ENCODE data around the gene NDST4. TPM values are rescaled to one million over a fixed set of nuclear protein-coding genes. Genes with fewer than 3 reads are reported as not detected.

NDST4 gene
- total RNA-seq, 1 experiment from 2014 or later, result not detected

DNA sequence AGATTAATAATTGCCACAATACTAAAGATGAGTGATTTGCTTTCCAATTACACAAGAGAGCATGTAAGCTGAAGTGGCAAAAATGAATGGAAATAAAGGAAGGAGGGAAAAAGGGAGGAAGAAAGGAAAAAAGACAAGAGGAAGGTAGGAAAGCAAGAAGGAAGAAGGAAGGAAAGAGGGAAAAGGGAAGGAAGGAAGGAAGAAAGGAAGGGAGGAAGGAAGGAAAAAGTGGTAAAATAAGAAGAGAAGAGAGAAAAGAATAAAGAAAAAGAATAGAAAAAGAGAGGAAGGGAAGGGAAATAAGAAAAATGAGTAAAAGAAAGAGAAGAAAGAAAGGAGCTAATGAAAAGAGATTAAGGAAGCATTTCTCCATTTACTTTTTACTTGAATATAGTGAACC is 4.6 kb downstream of the NDST4 start:
- no peak overlapping the region for H3K27ac ChIP-seq (ENCODE audit: low read length)

DNA sequence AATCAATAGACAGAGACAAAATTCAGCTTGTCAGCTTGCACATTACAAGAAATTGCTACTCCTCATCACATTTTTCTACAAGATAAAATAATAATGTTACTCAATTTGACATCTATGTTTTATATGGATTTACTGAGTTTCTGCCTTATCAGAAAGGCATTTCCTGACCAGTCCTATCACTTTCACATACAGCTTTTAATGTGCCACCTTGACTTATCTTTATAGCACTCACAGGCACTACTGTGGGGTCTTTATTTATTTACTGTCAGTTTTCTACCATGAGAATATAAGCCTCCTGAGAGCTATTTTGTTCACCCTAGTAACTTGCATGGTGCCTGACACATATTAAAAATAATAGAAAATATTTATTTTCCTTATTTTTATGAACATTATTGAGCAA is 6.0 kb downstream of the NDST4 start:
- ChIA-PET POLR2A (ENCODE audit: unreplicated experiment) (no interaction called here), CTCF (no interaction called here)
- no peaks in the 10 kb centered on the region for H3K9me2 ChIP-seq (replicated peaks; ENCODE audit: low read length)
- DNase-seq, result no peak
- no peak overlapping the region for H3K4me2 ChIP-seq (ENCODE audit: low read length)
- no TSS peak for BruUV-seq (replicated peaks)
- H3K9me3 ChIP-seq (ENCODE audit: low read length), result no peaks in the 10 kb centered on the region
- H3K4me3 ChIP-seq (ENCODE audit: low read length), result no peak overlapping the region
- no peaks in the 10 kb centered on the region for H3K36me3 ChIP-seq (ENCODE audit: low read depth, low read length)
- H3K27me3 ChIP-seq (ENCODE audit: low read length), result no peaks in the 10 kb centered on the region
- no peaks in the 10 kb centered on the region for H3F3A ChIP-seq (ENCODE audit: low read length, unreplicated experiment)
- ATAC-seq, result no peak
- intact Hi-C loops (cut with micrococcal nuclease), result no loop called here
- H3K79me2 ChIP-seq (ENCODE audit: low read length), result no peaks in the 10 kb centered on the region
- no peak overlapping the region for H2AFZ ChIP-seq (ENCODE audit: low read length)
- no peak overlapping the region for H3K27ac ChIP-seq (ENCODE audit: low read length)
- no peak overlapping the region for H3K9ac ChIP-seq (ENCODE audit: low read length)
- no peaks in the 10 kb centered on the region for H4K20me1 ChIP-seq (ENCODE audit: low read length)
- H3K4me1 ChIP-seq (ENCODE audit: insufficient read depth, low read length), result peaks cover 12% of the 10 kb centered on the region; the same call in 1 of the 2 replicates
- TF ChIP-seq EZH2phosphoT487 (IDR thresholded peaks at IDR 0.05; ENCODE audit: borderline replicate concordance, low read length) (no peak), EZH2 (IDR thresholded peaks at IDR 0.05; ENCODE audit: low read length, unreplicated experiment) (no peak)
- TF ChIP-seq, protein P1, sequence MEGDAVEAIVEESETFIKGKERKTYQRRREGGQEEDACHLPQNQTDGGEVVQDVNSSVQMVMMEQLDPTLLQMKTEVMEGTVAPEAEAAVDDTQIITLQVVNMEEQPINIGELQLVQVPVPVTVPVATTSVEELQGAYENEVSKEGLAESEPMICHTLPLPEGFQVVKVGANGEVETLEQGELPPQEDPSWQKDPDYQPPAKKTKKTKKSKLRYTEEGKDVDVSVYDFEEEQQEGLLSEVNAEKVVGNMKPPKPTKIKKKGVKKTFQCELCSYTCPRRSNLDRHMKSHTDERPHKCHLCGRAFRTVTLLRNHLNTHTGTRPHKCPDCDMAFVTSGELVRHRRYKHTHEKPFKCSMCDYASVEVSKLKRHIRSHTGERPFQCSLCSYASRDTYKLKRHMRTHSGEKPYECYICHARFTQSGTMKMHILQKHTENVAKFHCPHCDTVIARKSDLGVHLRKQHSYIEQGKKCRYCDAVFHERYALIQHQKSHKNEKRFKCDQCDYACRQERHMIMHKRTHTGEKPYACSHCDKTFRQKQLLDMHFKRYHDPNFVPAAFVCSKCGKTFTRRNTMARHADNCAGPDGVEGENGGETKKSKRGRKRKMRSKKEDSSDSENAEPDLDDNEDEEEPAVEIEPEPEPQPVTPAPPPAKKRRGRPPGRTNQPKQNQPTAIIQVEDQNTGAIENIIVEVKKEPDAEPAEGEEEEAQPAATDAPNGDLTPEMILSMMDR (conservative IDR thresholded peaks at IDR 0.05; ENCODE audit: low read depth, low read length), result no peak

More for the DNA sequence above, 4.6 kb downstream of the NDST4 start:
- H3K4me3 ChIP-seq (ENCODE audit: low read length), result no peak overlapping the region
- no peak overlapping the region for H3K4me2 ChIP-seq (ENCODE audit: low read length)
- H3K79me2 ChIP-seq (ENCODE audit: low read length), result no peaks in the 10 kb centered on the region
- POLR2A ChIA-PET (ENCODE audit: unreplicated experiment), result no interaction called here
- no peak for DNase-seq
- TF ChIP-seq EZH2phosphoT487 (IDR thresholded peaks at IDR 0.05; ENCODE audit: borderline replicate concordance, low read length) (no peak), EZH2 (IDR thresholded peaks at IDR 0.05; ENCODE audit: low read length, unreplicated experiment) (no peak)
- TF ChIP-seq, protein P1 (conservative IDR thresholded peaks at IDR 0.05; ENCODE audit: low read depth, low read length), result no peak
- H3K9ac ChIP-seq (ENCODE audit: low read length), result no peak overlapping the region
- no peaks in the 10 kb centered on the region for H3K9me3 ChIP-seq (ENCODE audit: low read length)
- CTCF ChIA-PET, result no interaction called here
- peaks cover 12% of the 10 kb centered on the region; the same call in 1 of the 2 replicates for H3K4me1 ChIP-seq (ENCODE audit: insufficient read depth, low read length)
- H2AFZ ChIP-seq (ENCODE audit: low read length), result no peak overlapping the region
- no TSS peak for BruUV-seq (replicated peaks)
- H3K36me3 ChIP-seq (ENCODE audit: low read depth, low read length), result no peaks in the 10 kb centered on the region
- intact Hi-C loops (cut with micrococcal nuclease), result no loop called here
- peaks cover 9% of the 10 kb centered on the region; the same call in 1 of the 2 replicates for H3K27me3 ChIP-seq (ENCODE audit: low read length)
- no peak for ATAC-seq
- no peaks in the 10 kb centered on the region for H3K9me2 ChIP-seq (replicated peaks; ENCODE audit: low read length)
- H3F3A ChIP-seq (ENCODE audit: low read length, unreplicated experiment), result no peaks in the 10 kb centered on the region
- H4K20me1 ChIP-seq (ENCODE audit: low read length), result no peaks in the 10 kb centered on the region

DNA sequence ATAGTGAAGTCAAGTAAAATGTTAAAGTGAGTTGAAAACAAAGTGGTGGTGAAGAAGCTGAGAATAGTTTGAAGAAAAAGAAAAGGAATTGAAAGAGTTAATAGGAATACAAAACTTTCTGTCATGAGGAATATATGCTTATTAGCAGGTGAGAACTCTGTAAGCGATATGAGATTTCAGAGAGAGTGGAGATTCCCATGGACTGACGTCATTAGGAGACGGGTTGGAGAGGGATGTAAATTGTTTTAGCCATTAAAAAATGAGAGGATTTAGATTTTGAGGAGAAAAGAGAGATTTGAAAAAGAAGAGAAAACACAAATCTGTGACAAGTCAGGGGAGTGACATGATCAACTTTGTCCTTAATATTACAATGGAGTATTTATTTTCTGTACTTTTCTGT is 11.7 kb downstream of the NDST4 start:
- no peak overlapping the region for H3K4me2 ChIP-seq (ENCODE audit: low read length)
- H4K20me1 ChIP-seq (ENCODE audit: low read length), result no peaks in the 10 kb centered on the region
- CTCF ChIA-PET, result no interaction called here
- H3K9me2 ChIP-seq (replicated peaks; ENCODE audit: low read length), result no peaks in the 10 kb centered on the region
- no peak overlapping the region for H2AFZ ChIP-seq (ENCODE audit: low read length)
- H3K4me3 ChIP-seq (ENCODE audit: low read length), result no peak overlapping the region
- BruUV-seq (replicated peaks), result no TSS peak
- intact Hi-C loops (cut with micrococcal nuclease), result no loop called here
- no peaks in the 10 kb centered on the region for H3K27me3 ChIP-seq (ENCODE audit: low read length)
- ATAC-seq (no peak), DNase-seq (no peak)
- no peaks in the 10 kb centered on the region for H3K9me3 ChIP-seq (ENCODE audit: low read length)
- POLR2A ChIA-PET (ENCODE audit: unreplicated experiment), result no interaction called here
- TF ChIP-seq EZH2phosphoT487 (IDR thresholded peaks at IDR 0.05; ENCODE audit: borderline replicate concordance, low read length) (no peak), EZH2 (IDR thresholded peaks at IDR 0.05; ENCODE audit: low read length, unreplicated experiment) (no peak)
- TF ChIP-seq, protein P1 (conservative IDR thresholded peaks at IDR 0.05; ENCODE audit: low read depth, low read length), result no peak
- no peaks in the 10 kb centered on the region for H3K4me1 ChIP-seq (ENCODE audit: insufficient read depth, low read length)
- H3K9ac ChIP-seq (ENCODE audit: low read length), result no peak overlapping the region
- H3F3A ChIP-seq (ENCODE audit: low read length, unreplicated experiment), result no peaks in the 10 kb centered on the region
- H3K36me3 ChIP-seq (ENCODE audit: low read depth, low read length), result no peaks in the 10 kb centered on the region
- H3K79me2 ChIP-seq (ENCODE audit: low read length), result no peaks in the 10 kb centered on the region
- no peak overlapping the region for H3K27ac ChIP-seq (ENCODE audit: low read length)

Measured in PC-3 (cell line).